A673 (cell line): Measurements from ENCODE around the gene TNNI3.

Experiments used
- CTCF ChIP-seq: fragments of 300-800, 200-600 bp; sonication (generic); conservative IDR thresholded peaks from 2 replicates; pipeline ENCODE4 v1.5.1; 2017; ENCODE audit warnings: low read depth, mild to moderate bottlenecking, antibody characterized with exemption, low read length, moderate library complexity, mixed read lengths
- EZH2 ChIP-seq: fragments of 200-600 bp; sonication (generic); IDR thresholded peaks from 2 replicates; pipeline ENCODE4 v1.6.1; 2017; ENCODE audit warnings: borderline replicate concordance, low read depth, mild to moderate bottlenecking, mixed read lengths, antibody characterized with exemption, low read length; ENCODE audit not compliant: poor library complexity, severe bottlenecking

GRCh38 chr19:55118401-55118991 lies 39.0 kb downstream of the TNNI3 start:
- TF ChIP-seq CTCF (no peak), EZH2 (no peak)
